ENCODE data around the gene EHD4.

The EHD4 gene

DNA sequence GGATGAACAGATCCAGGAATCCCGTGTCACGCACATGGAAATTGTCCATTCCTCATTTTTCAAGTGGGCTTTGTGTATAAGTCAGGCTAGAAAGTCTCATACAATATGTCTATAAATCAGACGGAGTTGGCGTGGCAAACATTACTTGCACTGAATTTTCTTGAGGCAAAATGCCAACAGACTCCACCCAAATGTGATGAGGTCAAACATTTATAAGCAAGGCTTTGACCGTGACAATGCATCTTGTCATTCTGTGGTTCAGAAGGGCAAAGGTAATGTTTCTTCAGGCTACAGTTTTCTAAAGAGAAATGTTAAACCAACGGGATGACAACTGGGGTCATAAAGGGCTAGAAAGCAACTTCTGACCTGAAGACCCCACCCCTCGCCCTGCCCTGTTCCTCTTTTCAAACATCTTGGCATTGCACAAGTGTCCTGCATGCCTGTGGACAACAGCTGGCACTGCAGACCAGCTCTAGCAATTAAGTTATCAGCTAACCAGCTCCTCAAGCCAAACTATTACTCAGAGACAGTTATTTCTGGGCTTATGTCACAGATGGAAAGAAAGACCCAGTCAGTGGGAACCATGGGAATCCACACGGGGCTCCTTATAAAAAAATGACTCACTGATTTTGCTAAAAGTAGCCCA is 42.0 kb downstream of the EHD4 start:
- H3K4me3 ChIP-seq (ENCODE audit: low read depth, low read length), result no peak overlapping the region
- in situ Hi-C loops (cut with HindIII; ENCODE audit: low sequenced_read_pairs), result no loop called here
- peak; percentile 95 for DNase-seq (ENCODE audit: low read depth, low spot score)
- TF ChIP-seq, protein P1, sequence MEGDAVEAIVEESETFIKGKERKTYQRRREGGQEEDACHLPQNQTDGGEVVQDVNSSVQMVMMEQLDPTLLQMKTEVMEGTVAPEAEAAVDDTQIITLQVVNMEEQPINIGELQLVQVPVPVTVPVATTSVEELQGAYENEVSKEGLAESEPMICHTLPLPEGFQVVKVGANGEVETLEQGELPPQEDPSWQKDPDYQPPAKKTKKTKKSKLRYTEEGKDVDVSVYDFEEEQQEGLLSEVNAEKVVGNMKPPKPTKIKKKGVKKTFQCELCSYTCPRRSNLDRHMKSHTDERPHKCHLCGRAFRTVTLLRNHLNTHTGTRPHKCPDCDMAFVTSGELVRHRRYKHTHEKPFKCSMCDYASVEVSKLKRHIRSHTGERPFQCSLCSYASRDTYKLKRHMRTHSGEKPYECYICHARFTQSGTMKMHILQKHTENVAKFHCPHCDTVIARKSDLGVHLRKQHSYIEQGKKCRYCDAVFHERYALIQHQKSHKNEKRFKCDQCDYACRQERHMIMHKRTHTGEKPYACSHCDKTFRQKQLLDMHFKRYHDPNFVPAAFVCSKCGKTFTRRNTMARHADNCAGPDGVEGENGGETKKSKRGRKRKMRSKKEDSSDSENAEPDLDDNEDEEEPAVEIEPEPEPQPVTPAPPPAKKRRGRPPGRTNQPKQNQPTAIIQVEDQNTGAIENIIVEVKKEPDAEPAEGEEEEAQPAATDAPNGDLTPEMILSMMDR (IDR thresholded peaks at IDR 0.05; ENCODE audit: low read depth, low read length), result peak; percentile 42

DNA sequence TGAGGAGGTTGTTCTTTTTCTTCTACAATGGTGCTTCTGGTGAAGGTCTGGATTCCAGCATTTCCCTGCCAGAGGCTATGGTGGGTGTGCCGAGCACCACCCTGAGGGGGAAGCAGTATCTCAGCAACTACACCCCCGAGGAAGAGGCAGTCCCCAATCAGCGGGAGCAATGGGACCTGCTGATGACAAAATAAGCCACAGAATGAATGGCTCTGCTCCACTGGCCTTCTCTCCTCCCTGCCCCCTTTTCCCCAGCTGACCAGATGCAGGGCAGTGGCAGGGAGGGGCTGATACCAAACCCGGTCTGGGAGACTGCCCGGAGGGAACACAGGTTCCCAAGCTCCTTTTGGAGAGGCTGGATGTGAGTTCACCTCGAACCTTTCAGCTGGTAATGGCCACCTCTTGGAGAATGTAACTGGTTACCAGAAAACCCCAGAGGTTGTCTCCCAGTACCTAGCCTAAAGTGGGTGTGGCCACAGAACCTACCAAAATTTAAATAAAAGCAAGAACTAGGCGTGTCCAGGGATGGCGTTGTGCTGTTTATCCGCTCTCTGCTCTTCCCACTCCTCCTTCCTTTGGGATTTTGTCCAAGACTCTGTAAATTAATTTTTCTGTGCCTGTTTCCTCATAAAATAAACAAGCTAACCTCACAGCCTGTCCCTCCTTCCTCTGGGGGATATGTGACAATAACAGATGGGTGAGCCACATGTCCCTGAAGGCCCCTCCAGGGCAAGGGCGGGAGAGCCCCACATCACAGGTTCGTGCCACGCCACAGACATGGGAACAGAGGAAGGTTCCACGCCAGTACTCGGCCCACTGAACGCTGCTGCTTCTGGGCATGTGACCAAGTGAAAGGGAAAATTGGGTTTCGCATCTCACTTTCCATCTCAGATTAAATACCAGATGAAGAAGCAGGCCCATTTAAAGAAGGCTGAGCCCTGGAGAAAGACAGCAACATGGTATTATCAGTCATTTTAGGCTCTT is 43.4 kb downstream of the EHD4 start:
- no peak overlapping the region for H3K4me3 ChIP-seq (ENCODE audit: low read depth, low read length)
- TF ChIP-seq, protein P1 (IDR thresholded peaks at IDR 0.05; ENCODE audit: low read depth, low read length), result no peak
- DNase-seq (ENCODE audit: low read depth, low spot score), result no peak
- in situ Hi-C loops (cut with HindIII; ENCODE audit: low sequenced_read_pairs), result no loop called here

DNA sequence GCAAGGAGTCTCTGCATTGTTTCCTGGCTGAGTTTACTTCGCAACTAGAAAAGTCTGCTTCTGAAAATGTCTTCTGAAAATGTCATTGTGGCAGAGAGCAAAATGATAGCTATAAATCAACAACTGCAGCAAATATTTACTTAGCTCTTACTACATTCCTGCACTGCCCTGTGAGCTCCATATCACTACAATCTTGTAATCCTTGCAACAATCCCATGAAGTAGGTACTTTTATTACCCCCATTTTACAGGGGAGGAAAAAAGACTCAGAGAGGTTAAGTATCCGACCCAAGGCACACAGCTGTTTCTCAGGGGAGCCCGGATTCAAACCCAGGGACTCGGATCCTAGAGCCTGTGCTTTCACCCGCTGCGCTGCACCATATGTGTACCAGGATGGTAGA is 44.3 kb downstream of the EHD4 start:
- TF ChIP-seq, protein P1 (IDR thresholded peaks at IDR 0.05; ENCODE audit: low read depth, low read length), result no peak
- in situ Hi-C loops (cut with HindIII; ENCODE audit: low sequenced_read_pairs), result no loop called here
- no peak for DNase-seq (ENCODE audit: low read depth, low spot score)
- H3K4me3 ChIP-seq (ENCODE audit: low read depth, low read length), result no peak overlapping the region

DNA sequence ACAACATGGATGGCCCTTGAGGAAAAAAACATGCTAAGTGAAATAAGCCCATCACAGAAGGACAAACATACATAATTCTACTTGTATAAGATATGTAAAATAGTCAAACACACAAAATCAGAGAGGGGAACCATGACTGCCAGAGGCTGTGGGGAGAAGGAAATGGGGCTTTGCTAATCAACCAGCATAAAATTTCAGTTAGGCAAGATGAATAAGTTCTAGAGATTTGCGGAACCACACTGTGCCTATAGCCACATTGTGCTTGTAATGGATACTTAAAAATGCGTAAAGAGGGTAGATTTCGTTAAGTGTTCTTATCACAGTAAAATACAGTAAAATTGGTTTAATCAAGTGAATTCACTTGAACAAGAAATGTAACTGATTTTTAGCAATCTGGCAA is 44.8 kb downstream of the EHD4 start:
- TF ChIP-seq, protein P1 (IDR thresholded peaks at IDR 0.05; ENCODE audit: low read depth, low read length), result no peak
- no peak overlapping the region for H3K4me3 ChIP-seq (ENCODE audit: low read depth, low read length)
- DNase-seq (ENCODE audit: low read depth, low spot score), result no peak
- in situ Hi-C loops (cut with HindIII; ENCODE audit: low sequenced_read_pairs), result no loop called here

DNA sequence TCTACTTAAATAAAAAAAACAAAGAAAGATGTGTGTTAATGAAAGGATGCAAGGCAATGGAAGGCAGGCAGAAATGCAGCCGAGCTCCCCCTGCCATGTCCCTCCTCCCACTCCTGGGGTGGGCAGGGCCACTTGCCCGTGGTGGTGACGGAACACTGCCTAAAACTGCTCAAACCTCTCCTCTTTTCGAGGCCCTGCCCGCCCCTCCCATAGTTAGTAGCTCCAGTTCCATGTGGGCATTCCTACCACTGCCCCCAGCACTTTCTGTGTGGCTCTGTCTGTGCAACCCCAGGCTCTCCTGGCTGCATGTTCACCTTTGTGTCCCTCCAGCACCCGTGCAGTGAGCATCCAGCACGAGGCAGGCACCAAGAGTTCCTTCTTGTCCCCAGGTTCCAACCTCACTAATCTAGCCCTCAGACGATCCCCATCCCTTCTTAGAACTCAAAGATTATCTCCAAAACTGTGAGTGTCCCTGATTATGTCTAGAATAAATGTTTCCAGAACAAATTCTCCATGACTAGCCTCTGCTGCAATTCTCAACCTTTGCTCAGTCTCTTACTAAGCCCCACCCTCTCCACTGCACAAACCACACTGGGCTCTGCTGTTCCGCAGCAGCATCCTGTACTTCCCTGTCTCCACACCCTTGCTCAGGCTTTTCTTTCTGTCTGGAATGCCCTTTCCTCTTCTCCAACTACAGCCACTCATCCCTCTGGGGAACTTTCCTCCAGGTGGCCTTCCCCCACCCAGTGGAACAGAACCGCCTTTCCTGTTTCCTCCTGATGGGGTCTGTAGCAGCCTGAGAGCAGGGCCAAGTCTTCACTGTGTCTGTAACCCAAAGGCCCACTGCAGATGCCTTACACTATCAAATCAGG is 45.9 kb downstream of the EHD4 start:
- DNase-seq (ENCODE audit: low read depth, low spot score), result no peak
- no peak overlapping the region for H3K4me3 ChIP-seq (ENCODE audit: low read depth, low read length)
- in situ Hi-C loops (cut with HindIII; ENCODE audit: low sequenced_read_pairs), result no loop called here
- TF ChIP-seq, protein P1 (IDR thresholded peaks at IDR 0.05; ENCODE audit: low read depth, low read length), result no peak

DNA sequence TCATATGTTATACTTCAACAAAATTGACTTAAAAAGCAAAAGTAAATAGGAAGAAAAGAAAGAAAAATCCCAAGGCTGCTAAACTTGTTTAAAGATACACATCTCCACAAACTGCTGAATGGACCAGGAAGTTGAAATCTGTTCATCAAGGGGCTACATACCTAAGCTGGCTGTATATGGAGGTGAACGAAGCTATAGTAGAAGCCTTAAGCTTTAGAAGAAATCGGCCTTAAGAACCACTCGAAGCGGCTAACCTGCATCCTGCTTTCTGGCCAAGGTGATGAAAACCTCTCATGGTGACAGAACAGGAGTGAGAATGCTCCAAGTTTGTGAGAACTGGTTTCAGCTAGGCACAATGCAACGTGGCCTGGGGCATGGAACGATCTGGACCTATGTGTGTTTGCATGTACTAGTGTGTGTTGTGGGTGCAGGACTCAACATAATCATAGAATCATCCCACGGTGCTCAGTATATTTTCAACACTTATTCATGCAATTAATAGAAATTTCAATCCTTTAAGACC is 47.2 kb downstream of the EHD4 start:
- in situ Hi-C loops (cut with HindIII; ENCODE audit: low sequenced_read_pairs), result no loop called here
- TF ChIP-seq, protein P1 (IDR thresholded peaks at IDR 0.05; ENCODE audit: low read depth, low read length), result no peak
- no peak for DNase-seq (ENCODE audit: low read depth, low spot score)
- no peak overlapping the region for H3K4me3 ChIP-seq (ENCODE audit: low read depth, low read length)
